NCI-H1048 (cell line): Measurements from ENCODE around the gene TTC39C.

ENCODE experiments used
- DNase-seq: peaks from one replicate; lab custom pipeline; 2025; lab: John Stamatoyannopoulos, UW

Gene TTC39C

DNA sequence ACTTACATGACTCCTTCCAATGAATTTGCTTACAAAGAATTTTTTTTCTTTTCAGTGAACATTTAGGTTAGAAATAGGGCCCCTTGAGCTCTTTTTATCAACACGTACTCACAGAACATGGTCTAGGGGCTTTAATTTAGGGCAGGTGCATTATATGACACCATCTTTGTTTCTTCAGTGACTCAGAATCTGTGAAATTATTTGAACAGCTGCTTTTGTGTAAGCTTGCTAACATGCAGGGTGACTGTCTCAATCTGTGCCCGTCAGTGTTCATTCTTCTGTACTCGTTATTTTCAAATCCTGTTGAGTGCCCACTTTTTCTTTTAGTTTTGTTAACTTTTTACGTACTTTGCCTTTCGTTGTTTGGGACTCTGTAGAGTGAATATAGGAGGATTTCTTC is 71.5 kb downstream of the TTC39C start:
- DNase-seq = no peak

GRCh38 chr18:24089076-24089475 is 74.5 kb downstream of the TTC39C start:
- DNase-seq = no peak

DNA sequence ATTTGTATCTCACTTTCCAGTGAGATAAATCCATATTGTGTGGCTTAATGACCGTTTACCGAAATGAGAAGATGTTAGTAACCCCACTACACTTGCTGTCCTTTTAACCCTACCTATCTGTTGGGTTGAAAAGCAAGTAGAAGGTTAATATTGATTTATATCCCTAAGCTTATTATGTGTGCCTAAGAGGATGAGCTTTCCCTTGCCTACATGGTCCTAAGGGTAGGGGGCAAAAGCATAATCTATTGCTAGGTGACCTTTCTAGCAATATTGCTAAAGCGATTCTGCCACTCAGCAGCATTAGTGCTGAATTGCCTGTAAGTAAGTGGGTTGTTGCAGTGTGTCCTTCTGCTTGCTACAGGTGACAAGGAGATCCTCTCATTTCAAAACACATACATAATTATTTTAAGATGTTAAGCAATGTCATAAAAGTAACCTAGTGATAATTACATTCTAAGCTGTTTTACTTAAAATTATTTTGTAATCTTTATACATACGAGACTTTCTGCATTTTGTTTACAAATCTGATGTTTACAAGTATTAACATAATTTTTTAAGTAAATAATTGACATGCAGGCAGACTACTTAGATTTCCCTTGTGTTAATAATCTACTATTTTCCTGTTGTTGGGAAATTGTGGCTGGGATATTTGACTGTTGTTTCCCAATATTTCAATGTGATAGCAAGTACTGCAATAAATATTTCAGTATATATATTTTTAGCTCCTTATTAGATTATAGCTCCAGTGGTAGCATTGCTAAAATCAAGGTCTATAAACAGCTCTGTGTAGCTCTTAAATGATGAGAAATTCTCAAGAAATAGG is 75.2 kb downstream of the TTC39C start:
- DNase-seq = no peak

GRCh38 chr18:24090876-24091275 is 76.3 kb downstream of the TTC39C start:
- DNase-seq = no peak

GRCh38 chr18:24094561-24094960 is 80.0 kb downstream of the TTC39C start:
- DNase-seq = no peak

DNA sequence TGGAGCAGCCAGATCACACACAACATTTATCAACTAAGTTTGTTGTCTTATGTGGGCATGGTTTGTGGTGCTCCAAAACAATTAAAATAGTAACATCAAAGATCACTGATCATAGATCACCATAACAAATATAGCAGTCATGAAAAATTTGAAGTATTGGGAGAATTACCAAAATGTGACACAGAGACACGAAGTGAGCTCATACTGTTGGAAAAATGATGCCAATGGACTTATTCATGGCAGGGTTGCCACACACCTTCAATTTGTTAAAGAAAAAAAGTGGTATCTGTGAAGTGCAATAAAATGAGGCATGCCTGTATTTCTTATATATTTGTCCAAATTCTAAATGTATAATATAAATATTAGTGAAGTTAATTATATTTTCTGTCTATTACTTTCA is 81.4 kb downstream of the TTC39C start:
- DNase-seq = no peak

GRCh38 chr18:24103320-24104021 is 88.9 kb downstream of the TTC39C start:
- no peak for DNase-seq

DNA sequence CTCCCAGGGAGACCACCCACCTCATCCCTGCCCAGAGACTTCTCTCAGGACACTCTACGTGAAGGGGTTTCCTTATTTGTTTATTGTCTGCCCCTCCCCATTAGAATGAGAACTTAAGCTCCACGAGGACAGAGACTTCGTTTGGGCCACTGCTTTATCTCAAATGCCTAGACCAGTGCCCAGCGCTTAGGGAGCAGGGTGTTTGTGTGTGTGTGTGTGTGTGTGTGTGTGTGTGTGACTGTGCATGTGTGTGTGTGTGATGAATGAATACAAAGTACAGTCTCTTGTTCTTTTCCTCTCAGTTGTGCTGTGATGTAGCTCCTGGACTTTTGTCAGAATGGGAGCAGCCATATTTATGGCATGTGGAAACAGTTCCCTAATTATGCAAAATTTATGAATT is 89.9 kb downstream of the TTC39C start:
- no peak for DNase-seq

GRCh38 chr18:24108641-24109040 is 94.1 kb downstream of the TTC39C start:
- no peak for DNase-seq

GRCh38 chr18:24111936-24112335 is 97.4 kb downstream of the TTC39C start:
- no peak for DNase-seq

DNA sequence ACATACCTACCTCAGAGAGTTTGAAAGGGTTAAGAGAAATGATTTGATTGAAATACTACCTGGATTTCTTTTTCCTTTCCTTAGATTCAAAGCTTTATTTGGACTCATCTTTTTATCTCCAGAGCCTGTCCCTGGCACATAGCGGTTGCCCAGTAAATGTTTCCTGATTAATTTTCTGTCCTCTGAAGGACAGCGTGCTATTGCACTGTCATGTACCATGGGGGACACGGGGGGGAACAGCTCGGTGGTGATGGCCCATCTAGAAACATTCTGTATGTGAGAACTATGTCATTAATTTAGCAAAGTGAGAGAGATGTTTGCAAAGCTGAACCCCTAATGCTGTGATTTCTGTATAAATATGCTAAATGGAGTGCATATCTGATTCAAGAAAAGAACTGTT is 97.9 kb downstream of the TTC39C start:
- no peak for DNase-seq

DNA sequence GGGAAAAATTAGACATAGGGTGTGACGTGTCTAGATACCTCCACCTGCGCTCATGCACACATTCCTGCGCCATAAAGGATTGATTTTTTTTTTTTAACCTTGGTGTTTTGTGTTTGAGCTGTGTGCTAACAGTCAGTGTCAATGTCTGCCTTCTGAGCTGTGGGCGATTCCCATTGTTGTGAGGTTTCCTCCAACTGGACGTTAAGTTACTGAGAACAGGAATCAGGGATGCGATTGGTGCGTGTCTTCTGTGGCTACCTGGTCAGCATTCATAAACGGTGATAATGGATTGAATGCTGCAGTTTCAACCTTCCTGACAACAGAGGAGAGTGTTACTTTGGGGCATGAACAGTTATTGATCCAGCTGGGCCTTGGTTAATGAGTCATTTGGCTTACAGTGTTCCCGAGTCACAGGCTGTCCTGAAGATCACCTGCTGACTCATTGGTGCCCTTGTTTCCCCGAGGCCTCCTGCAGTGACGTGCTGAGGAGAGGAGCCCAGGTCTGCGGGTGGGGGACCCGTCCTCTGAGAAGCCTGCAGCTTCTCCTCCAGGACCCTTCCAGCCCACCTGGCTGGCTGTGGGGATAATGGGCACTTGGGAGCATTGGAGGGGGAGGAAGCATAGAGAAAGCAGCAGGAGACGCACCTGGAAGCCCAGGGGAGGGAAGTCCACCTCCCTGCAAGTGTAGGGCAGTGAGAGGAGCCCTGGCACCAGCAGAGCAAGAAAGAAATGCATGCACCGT is 98.5 kb downstream of the TTC39C start:
- no peak for DNase-seq

DNA sequence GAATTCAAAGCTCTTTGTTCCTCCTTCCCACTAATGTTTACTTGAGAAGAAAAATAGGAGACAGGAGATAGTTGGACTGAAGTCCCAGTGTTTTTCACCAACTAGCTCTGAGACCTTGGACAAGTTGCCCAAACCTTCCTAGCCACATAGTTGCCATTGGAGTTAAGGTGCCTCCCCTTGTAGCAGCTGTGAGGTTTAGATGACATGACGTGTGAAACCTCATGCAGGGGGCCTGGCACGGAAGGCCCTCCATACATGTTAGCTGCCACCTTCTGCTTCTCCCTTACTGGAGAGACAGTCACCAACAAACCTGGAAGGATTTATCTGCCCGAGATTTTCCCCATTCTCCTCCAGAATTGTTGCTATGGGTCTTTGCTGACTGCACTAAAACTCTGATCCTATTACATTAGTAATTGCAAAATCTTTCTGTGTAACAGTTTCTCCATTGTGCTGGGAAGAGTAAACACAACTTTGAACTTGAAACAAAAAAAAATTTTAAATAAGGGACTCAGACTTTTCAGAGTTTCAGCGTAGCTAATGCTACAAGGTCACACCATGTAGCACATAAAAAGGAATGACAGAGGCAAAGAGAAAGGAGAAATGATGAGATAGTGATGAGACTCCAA is 100.5 kb downstream of the TTC39C start:
- no peak for DNase-seq

GRCh38 chr18:24115628-24116027 is 101.1 kb downstream of the TTC39C start:
- no peak for DNase-seq

DNA sequence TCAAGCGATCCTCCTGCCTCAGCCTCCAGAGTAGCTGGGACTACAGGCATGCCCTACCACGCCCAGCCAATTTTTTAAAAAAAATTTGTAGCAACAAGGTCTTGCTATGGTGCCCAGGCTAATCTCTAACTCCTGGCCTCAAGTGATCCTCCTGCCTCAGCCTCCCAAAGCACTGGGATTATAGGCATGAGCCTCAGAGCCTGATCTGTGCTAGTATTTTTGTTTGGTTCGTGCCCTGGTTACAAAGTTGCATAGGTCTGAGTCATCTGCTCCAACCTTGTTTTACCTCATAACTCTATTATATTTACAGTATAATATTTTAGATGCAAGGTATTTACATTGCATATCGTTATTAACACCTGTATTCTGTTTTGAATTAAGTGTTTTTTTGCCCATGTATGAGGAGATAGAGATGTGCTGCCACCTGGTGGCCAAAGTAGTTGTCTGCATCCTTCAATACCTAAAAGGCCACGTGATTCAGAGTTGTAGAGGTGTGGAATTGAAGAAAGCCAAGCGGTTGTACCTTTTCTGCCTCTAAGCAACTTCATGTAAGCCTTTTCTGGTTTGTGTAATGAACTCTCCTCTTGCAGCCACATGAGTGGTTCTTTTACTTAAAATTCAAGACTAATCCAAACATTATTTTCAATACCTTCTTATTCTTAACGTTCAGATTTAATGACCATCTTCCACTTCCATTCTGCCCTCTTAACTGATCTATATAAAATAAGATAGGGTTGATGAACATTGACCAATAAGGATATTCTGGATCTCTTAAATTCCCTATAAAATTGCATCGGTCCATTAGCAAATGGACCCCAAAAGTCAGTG is 104.4 kb downstream of the TTC39C start:
- DNase-seq = peak; percentile 60

DNA sequence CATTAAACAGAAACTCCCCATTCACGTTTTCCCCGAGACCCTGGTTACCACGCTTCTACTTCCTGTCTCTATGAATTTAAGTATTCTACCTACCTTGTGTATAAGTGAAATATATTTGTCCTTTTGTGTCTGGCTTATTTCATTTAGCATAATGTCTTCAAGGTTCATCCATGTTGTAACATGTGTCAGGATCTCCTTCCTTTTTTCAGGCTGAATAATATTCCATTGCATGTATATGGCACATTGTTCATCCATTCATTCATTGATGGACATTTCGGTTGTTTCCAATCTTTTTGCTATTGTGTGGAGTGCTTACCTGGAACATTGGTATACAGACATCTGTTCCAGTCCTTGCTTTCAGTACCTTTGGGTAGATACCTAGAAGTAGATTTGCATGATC is 106.1 kb downstream of the TTC39C start:
- no peak for DNase-seq

DNA sequence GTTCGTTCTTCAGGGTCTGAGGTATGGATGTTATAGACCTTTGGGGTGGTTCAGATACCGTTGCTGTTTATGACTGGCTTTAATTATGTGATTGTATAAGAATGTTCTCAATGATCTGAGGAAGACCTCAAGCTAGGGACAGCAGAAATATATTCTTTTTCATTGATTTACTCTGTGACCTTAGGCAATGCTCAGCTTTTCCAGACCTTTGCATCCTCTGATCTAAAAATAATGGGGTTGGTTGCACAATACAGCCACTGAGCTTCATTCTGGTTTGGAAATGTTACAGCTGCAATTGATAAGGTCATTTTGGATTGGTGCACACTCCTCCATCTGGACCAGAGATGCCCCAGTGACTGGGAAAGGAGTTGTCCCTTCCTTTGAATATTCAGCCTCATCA is 107.1 kb downstream of the TTC39C start:
- no peak for DNase-seq

DNA sequence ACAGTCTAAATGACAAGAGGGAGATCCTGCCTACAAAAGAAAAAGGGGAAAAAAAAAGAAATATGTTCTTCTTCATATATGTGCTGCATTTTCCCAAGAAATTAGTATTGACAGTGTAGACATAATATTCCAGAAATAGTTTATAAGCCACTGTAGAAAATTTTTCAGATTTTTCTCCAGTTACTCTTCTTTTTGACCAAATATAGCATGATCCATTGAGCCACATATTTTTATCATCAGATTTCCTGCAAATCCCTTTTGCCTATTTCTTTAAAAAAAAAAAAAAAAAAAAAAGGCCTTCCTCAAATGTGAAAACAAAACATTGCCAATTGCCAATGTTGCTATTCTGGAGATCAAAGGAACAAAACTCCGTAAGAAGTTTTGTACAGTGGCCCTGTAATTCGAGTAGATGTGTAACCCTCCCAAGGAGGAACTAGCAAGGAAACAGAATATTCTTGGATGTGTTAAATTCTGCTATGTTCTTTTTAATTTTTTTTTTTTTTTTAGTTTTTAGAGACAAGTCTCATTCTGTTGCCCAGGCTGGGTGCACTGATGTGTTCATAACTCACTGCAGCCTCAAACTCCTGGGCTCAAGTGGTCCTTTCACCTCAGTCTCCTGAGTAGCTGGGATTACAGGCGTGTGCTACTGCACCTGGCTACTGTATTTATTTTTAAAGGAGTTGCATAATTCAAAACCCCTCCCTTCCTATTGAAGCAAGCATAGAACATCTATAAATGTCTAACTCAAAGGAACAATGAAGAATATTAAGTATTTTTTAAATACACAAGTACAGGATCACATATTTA is 111.8 kb downstream of the TTC39C start:
- DNase-seq = no peak

- DNase-seq = no peak
These were observed 113.2 kb downstream of the TTC39C start for GRCh38 chr18:24127735-24128134.

DNA sequence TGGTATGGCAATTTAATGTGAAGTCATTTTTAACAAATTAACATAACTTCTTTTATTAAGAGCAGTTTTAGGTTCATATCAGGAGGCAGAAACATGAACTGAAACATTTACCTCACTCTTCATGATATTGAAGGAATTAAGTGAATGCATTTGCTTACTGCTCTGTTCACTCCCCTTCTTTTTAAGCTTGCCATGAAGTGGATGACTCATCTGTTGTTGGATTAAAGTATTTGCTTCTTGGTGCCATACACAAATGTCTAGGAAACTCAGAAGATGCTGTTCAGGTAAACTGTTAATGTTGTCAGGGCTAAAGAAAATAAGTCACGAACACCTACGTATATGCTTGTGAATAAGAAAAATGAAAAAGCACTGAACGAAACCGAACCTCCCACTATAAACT is 114.1 kb downstream of the TTC39C start:
- DNase-seq = no peak

GRCh38 chr18:24130494-24130893 is 115.9 kb downstream of the TTC39C start:
- DNase-seq = no peak
